GM10248 (cell line): Measurements from ENCODE around the gene SLC18B1.

Experiments
- CTCF ChIA-PET: fragments of 300-600 bp; sonication (Branson Sonifier 250); formaldehyde crosslinking; extraction: SDS; loops from one replicate; lab custom pipeline; 2021; ENCODE audit warnings: antibody characterized with exemption; lab: Yijun Ruan, JAX
- POLR2A ChIA-PET: fragments of 350-650 bp; sonication (Branson Sonifier 250); formaldehyde crosslinking; extraction: SDS; loops from one replicate; lab custom pipeline; 2020; ENCODE audit warnings: antibody characterized with exemption; lab: Yijun Ruan, JAX
- DNase-seq: peaks from one replicate; pipeline ENCODE4 v3.0.0; 2012; ENCODE audit errors: extremely low spot score
- CTCF ChIP-seq: IDR thresholded peaks from 2 replicates; pipeline ENCODE4 v1.5.1; 2012; ENCODE audit warnings: mild to moderate bottlenecking, low read depth; ENCODE audit errors: extremely low read depth, missing control alignments, control extremely low read depth

The SLC18B1 gene

GRCh38 chr6:132742495-132742894, 55.9 kb downstream of the SLC18B1 start:
- DNase-seq, result no peak
- no peak for TF ChIP-seq CTCF
- CTCF ChIA-PET, result interaction anchor here (1.4 kb wide), 1 partner anchor 22 kb away, joined by 3 read pairs; no protein-coding TSS in a partner anchor
- POLR2A ChIA-PET, result no interaction called here

GRCh38 chr6:132741281-132741680, 57.2 kb downstream of the SLC18B1 start:
- TF ChIP-seq CTCF, result no peak
- DNase-seq, result no peak
- ChIA-PET POLR2A (no interaction called here), CTCF (interaction anchor here (0.8 to 1.3 kb wide), 3 partner anchors 17 to 211 kb away, joined by 3 read pairs; no protein-coding TSS in a partner anchor)

- DNase-seq, result no peak
- POLR2A ChIA-PET, result no interaction called here
Measured at GRCh38 chr6:132736239-132736638, 62.2 kb downstream of the SLC18B1 start.

GRCh38 chr6:132734694-132735236, 63.7 kb downstream of the SLC18B1 start:
- no peak for TF ChIP-seq CTCF
- POLR2A ChIA-PET, result no interaction called here
- CTCF ChIA-PET, result interaction anchor here (0.8 to 2.2 kb wide), 4 partner anchors 10 to 63 kb away, joined by 3 to 6 read pairs (median 3); no protein-coding TSS in a partner anchor
- no peak for DNase-seq

More at GRCh38 chr6:132736239-132736638, 62.2 kb downstream of the SLC18B1 start:
- no peak for TF ChIP-seq CTCF
- CTCF ChIA-PET, result interaction anchor here (1.0 to 1.1 kb wide), 2 partner anchors 8 to 13 kb away, joined by 3 read pairs; no protein-coding TSS in a partner anchor

GRCh38 chr6:132733814-132734213, 64.6 kb downstream of the SLC18B1 start:
- ChIA-PET POLR2A (no interaction called here), CTCF (interaction anchor here (0.8 to 2.2 kb wide), 3 partner anchors 11 to 62 kb away, joined by 3 to 6 read pairs (median 3); no protein-coding TSS in a partner anchor)
- TF ChIP-seq CTCF, result no peak
- DNase-seq, result no peak

- no peak for DNase-seq
- TF ChIP-seq CTCF, result no peak
- ChIA-PET CTCF (interaction anchor here (2.2 kb wide), 1 partner anchor 18 kb away, joined by 6 read pairs; no protein-coding TSS in a partner anchor), POLR2A (interaction anchor here (0.6 kb wide), 1 partner anchor 63 kb away, joined by 6 read pairs; no protein-coding TSS in a partner anchor)
Measured at GRCh38 chr6:132733283-132733682, 65.2 kb downstream of the SLC18B1 start.
